Activated CD4-positive, alpha-beta memory T cell treated with anti-CD3 and anti-CD28 coated beads for 36 hours (primary cell): ENCODE data around the gene DEFB128. TPM values are rescaled to one million over a fixed set of nuclear protein-coding genes. Genes with fewer than 3 reads are reported as not detected.
A peak's percentile ranks its signal among the peaks of the same experiment; 100 is the strongest.
"Not testable (repeated sequence)": the region's sequence is repeated elsewhere in the genome, so short reads cannot be mapped to it uniquely, and the experiment has no call there.

ENCODE experiments used
- CTCF ChIA-PET: fragments of 350-600 bp; sonication (Branson Sonifier 250); formaldehyde crosslinking; loops from one replicate; lab custom pipeline; 2021; ENCODE audit warnings: antibody characterized with exemption, inconsistent platforms; lab: Charles Lee
- POLR2A ChIA-PET: fragments of 350-600 bp; sonication (Branson Sonifier 250); formaldehyde crosslinking; loops from one replicate; lab custom pipeline; 2021; ENCODE audit warnings: antibody characterized with exemption; lab: Charles Lee
- DNase-seq: peaks from one replicate; pipeline ENCODE4 v3.0.0-alpha.2; 2020
- H3K27ac Mint-ChIP-seq: one replicate; pipeline ENCODE4 v1.8.0; 2021; ENCODE audit warnings: mixed read lengths
- H3K27me3 Mint-ChIP-seq: one replicate; pipeline ENCODE4 v1.8.0; 2021; ENCODE audit warnings: mixed read lengths
- H3K36me3 Mint-ChIP-seq: one replicate; pipeline ENCODE4 v1.8.0; 2021; ENCODE audit warnings: mixed read lengths
- H3K4me1 Mint-ChIP-seq: one replicate; pipeline ENCODE4 v1.8.0; 2021; ENCODE audit warnings: low read depth, mixed read lengths
- H3K4me3 Mint-ChIP-seq: one replicate; pipeline ENCODE4 v1.8.0; 2021; ENCODE audit warnings: mild to moderate bottlenecking, mixed read lengths
- H3K9me3 Mint-ChIP-seq: one replicate; pipeline ENCODE4 v1.8.0; 2021; ENCODE audit warnings: mixed read lengths
- intact Hi-C: fragments of 100-400 bp; cut with micrococcal nuclease; formaldehyde crosslinking; loops from one replicate; pipeline ENCODE4 v1.15.1; 2023
- total RNA-seq, 2 experiments: library from RNA; stranded (reverse); gene quantifications; one replicate each; pipeline ENCODE4 v1.2.3, GENCODE V29; 2021

Gene DEFB128
- total RNA-seq, result not detected

DNA sequence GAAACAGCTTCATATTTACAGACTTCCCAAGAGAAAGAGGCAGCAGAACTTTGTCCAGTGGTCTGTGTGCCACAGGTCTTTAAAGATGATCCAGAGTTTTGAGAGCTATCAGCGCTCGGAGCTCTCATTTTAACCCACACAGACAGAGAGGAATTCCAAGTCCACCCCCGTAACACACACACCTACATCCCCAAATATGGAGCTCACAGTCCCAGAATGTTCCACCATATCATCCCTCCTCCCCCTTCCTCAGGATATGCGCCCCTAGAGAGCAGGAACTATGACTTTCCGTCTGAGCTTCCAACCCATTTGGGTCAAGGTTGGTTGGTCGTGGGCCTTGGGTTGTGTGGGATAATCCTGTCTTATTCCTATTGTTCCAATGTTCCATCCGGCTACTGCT is at the start of gene DEFB128:
Gene DEFB128 (minus strand): TSS at position 101 of the 400 bp plus-strand sequence. CDS start 88 bp downstream, at position 13.
- Mint-ChIP-seq H3K36me3 (peaks cover 2% of the 10 kb centered on the region), H3K27me3 (peaks cover 27% of the 10 kb centered on the region), H3K27ac (no peak within 1 kb of the TSS), H3K4me1 (no peaks in the 10 kb centered on the region), H3K9me3 (peaks cover 16% of the 10 kb centered on the region), H3K4me3 (no peak within 1 kb of the TSS)
- ChIA-PET POLR2A (no interaction called here), CTCF (no interaction called here)
- no peak for DNase-seq
- intact Hi-C loops, result no loop called here

DNA sequence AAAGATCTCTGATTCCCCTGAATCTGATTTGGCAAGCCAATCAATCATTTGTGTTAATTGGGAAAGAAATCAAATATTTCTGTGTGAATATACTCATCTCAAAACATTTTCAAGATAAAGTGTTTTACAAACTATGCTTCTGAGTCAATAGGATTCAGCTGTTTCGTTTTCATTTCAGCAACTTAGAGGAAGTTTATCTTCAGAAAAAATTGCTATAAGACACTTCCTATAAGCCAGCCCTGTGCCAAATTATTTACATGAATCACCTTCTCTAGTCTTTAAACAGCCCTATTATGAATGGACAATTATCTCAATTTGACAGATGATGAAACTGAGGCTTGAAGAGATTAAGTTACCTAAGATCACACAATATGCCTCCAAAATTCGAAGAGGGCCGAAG is 48.4 kb upstream of the DEFB128 start:
- Mint-ChIP-seq H3K27ac (peak overlapping the region; percentile 75), H3K27me3 (peaks cover 4% of the 10 kb centered on the region), H3K36me3 (no peaks in the 10 kb centered on the region), H3K4me3 (peak overlapping the region; percentile 54), H3K9me3 (no peaks in the 10 kb centered on the region), H3K4me1 (peaks cover 22% of the 10 kb centered on the region)
- intact Hi-C loops, result loop anchor here (1.0 kb wide), 1 partner anchor 28 kb away; no protein-coding TSS in a partner anchor
- ChIA-PET POLR2A (interaction anchor here (1.3 kb wide), 1 partner anchor 102 kb away, joined by 3 read pairs; no protein-coding TSS in a partner anchor), CTCF (interaction anchor here (1.7 to 5.2 kb wide), 2 partner anchors 28 to 93 kb away, joined by 6 to 23 read pairs; no protein-coding TSS in a partner anchor)
- DNase-seq, result no peak

DNA sequence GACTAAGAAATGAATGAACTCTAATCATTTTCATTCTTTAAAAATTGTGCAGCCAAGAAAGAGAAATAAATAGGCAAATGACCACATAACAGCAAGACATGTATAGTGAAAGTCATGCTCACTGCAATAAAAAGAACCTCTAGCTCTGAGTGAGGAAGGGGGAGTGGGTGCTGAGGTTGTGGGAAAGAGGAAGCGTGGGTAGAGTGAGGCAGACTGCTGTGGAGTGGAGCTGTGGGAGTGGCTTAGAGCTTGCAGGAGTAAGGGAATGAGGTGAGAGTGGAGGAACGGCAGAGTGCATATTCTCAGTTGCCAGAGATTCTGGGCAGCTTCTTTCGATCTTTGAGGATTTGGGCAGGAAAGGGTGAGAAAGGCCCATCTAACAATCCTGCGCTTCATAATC is 48.0 kb upstream of the DEFB128 start:
- peak overlapping the region; percentile 75 for H3K27ac Mint-ChIP-seq
- H3K4me1 Mint-ChIP-seq, result peaks cover 22% of the 10 kb centered on the region
- intact Hi-C loops, result loop anchor here (1.0 kb wide), 1 partner anchor 29 kb away; no protein-coding TSS in a partner anchor
- H3K36me3 Mint-ChIP-seq, result no peaks in the 10 kb centered on the region
- H3K27me3 Mint-ChIP-seq, result peaks cover 4% of the 10 kb centered on the region
- H3K9me3 Mint-ChIP-seq, result no peaks in the 10 kb centered on the region
- CTCF ChIA-PET, result interaction anchor here (1.7 to 5.2 kb wide), 2 partner anchors 29 to 94 kb away, joined by 6 to 23 read pairs; no protein-coding TSS in a partner anchor
- DNase-seq, result peak; percentile 62
- POLR2A ChIA-PET, result interaction anchor here (1.3 kb wide), 1 partner anchor 102 kb away, joined by 3 read pairs; no protein-coding TSS in a partner anchor
- H3K4me3 Mint-ChIP-seq, result peak overlapping the region; percentile 54

DNA sequence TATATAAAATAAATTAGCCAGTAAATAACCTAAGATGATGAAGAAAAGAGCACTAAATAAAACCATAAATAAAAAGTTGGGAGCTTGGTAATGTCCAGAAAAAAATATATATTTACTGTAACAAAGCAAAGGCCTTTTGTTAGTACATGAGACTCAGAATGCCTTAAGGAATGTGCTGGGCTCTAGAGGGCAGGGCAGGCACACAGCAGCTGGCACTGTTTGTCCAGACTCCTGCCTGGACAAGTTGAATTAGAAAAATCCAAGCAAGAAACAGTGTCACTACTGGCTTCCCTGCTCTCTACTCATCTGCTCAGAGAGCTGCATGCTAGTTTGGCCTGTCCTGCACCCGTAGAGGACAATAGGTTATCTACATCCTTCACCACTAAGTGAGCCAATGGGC is 46.4 kb upstream of the DEFB128 start:
- peaks cover 4% of the 10 kb centered on the region for H3K27me3 Mint-ChIP-seq
- no peak overlapping the region for H3K27ac Mint-ChIP-seq
- CTCF ChIA-PET, result interaction anchor here (1.0 kb wide), 1 partner anchor 31 kb away, joined by 4 read pairs; no protein-coding TSS in a partner anchor
- POLR2A ChIA-PET, result no interaction called here
- DNase-seq, result no peak
- no peaks in the 10 kb centered on the region for H3K9me3 Mint-ChIP-seq
- intact Hi-C loops, result no loop called here
- peaks cover 22% of the 10 kb centered on the region for H3K4me1 Mint-ChIP-seq
- no peaks in the 10 kb centered on the region for H3K36me3 Mint-ChIP-seq
- H3K4me3 Mint-ChIP-seq, result no peak overlapping the region

DNA sequence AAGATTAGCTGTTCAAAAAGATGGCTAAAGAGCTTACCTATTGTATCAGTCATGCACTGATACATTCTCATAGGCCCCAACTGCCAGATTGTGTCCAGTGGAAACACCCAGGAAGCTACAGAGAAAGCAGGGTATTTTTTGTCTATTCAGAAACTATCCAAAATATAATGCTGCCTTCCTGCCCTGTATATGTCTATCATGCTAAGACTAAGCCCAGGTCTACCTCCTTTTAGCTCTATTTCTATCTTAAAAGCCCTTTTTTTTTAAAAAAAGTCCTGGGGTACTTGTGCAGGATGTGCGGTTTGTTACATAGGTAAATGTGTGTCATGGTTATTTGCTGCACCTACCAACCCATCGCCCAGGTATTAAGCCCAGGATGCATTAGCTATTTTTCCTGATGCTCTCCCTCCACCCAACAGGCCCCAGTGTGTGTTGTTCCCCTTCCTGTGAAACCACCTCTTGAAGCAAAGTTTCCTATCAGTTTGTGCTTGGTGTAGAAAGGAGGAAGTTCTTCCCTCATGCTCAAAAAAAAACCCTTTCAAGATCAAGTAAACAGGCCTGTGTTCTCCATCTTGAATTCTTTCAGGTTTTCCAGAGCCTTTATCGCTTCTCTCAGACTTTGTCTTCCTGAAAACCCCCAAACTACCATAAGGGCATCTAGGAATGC is 38.1 kb upstream of the DEFB128 start:
- H3K9me3 Mint-ChIP-seq, result peaks cover 3% of the 10 kb centered on the region
- H3K4me3 Mint-ChIP-seq, result no peak overlapping the region
- intact Hi-C loops, result no loop called here
- H3K36me3 Mint-ChIP-seq, result no peaks in the 10 kb centered on the region
- POLR2A ChIA-PET, result no interaction called here
- DNase-seq, result no peak
- H3K27ac Mint-ChIP-seq, result no peak overlapping the region
- peaks cover 10% of the 10 kb centered on the region for H3K4me1 Mint-ChIP-seq
- CTCF ChIA-PET, result interaction anchor here (0.6 to 1.1 kb wide), 3 partner anchors 39 to 110 kb away, joined by 3 to 4 read pairs (median 3); no protein-coding TSS in a partner anchor
- peaks cover 4% of the 10 kb centered on the region for H3K27me3 Mint-ChIP-seq

DNA sequence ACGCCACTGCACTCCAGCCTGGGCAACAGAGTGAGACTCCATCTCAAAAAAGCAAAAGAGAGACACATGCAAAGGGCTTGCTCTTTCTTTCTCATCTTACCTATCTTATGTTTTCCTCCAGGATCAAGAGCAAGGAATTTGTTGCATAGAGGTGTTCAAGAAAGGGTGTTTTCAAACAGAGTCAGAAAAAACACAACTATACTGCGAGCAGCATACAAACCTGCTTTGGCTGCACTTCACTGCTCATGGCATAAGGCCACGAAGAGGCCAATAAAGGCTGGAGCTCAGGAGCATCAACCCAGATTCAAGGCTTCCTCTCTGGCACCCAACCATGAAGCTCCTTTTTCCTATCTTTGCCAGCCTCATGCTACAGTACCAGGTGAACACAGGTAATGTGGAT is 37.4 kb upstream of the DEFB128 start, which contains the start of gene DEFB129:
Gene DEFB129 (plus strand): TSS at position 301 of the 400 bp plus-strand sequence. CDS start 31 bp downstream, at position 332.
- H3K27me3 Mint-ChIP-seq, result peaks cover 4% of the 10 kb centered on the region
- intact Hi-C loops, result no loop called here
- H3K36me3 Mint-ChIP-seq, result no peaks in the 10 kb centered on the region
- H3K4me1 Mint-ChIP-seq, result peaks cover 10% of the 10 kb centered on the region
- no peak within 1 kb of the TSS for H3K27ac Mint-ChIP-seq
- ChIA-PET POLR2A (no interaction called here), CTCF (interaction anchor here (0.6 to 1.1 kb wide), 3 partner anchors 39 to 109 kb away, joined by 3 to 4 read pairs (median 3); no protein-coding TSS in a partner anchor)
- peaks cover 3% of the 10 kb centered on the region for H3K9me3 Mint-ChIP-seq
- no peak within 1 kb of the TSS for H3K4me3 Mint-ChIP-seq
- DNase-seq, result no peak

DNA sequence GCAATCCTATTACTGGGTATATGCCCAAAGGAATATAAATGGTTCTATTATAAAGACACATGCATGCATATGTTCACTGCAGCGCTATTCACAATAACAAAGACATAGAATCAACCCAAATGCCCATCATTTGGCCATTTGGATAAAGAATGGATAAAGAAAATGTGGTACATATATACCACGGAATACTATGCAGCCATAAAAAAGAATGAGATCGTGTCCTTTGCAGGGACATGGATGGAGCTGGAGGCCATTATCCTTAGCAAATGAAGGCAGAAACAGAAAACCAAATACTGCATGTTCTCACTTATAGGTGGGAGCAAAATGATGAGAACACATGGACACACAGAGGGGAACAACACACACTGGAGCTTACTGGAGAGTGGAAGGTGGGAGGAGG is 36.4 kb upstream of the DEFB128 start:
- CTCF ChIA-PET, result interaction anchor here (1.0 to 2.1 kb wide), 2 partner anchors 9 to 40 kb away, joined by 3 to 9 read pairs; no protein-coding TSS in a partner anchor
- H3K4me3 Mint-ChIP-seq, H3K36me3 Mint-ChIP-seq, POLR2A ChIA-PET, DNase-seq, intact Hi-C loops, H3K9me3 Mint-ChIP-seq, H3K27ac Mint-ChIP-seq, H3K27me3 Mint-ChIP-seq: not testable (repeated sequence)
- peaks cover 10% of the 10 kb centered on the region for H3K4me1 Mint-ChIP-seq

DNA sequence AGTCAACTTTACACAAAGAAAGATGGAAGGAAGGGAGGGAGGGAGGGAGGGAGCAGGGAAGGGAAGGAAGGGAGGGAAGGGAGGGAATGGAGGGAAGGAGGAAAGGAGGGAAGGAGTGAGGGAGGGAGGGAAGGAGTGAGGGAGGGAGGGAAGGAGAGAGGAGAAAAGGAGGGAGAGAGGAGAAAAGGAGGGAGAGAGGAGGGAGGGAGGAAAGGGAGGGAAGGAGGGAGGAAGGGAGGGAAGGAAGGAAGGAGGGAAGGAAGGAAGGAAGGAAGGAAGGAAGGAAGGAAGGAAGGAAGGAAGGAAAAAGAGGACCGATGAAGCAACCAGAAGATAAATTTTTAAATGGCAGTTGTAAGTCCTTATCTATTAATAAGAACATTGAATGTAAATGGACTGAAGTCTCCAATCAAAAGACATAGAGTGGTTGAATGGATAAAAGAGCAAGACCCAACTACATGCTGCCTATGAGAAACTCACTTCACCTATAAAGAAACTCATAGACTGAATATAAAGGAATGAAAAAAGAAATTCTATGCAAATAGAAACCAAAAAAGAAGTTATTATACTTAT is 31.8 kb upstream of the DEFB128 start:
- Mint-ChIP-seq H3K27me3 (peaks cover 23% of the 10 kb centered on the region), H3K27ac (no peak overlapping the region), H3K4me1 (no peaks in the 10 kb centered on the region), H3K9me3 (peaks cover 3% of the 10 kb centered on the region), H3K36me3 (no peaks in the 10 kb centered on the region), H3K4me3 (no peak overlapping the region)
- ChIA-PET CTCF (no interaction called here), POLR2A (no interaction called here)
- DNase-seq, result no peak
- intact Hi-C loops, result no loop called here

DNA sequence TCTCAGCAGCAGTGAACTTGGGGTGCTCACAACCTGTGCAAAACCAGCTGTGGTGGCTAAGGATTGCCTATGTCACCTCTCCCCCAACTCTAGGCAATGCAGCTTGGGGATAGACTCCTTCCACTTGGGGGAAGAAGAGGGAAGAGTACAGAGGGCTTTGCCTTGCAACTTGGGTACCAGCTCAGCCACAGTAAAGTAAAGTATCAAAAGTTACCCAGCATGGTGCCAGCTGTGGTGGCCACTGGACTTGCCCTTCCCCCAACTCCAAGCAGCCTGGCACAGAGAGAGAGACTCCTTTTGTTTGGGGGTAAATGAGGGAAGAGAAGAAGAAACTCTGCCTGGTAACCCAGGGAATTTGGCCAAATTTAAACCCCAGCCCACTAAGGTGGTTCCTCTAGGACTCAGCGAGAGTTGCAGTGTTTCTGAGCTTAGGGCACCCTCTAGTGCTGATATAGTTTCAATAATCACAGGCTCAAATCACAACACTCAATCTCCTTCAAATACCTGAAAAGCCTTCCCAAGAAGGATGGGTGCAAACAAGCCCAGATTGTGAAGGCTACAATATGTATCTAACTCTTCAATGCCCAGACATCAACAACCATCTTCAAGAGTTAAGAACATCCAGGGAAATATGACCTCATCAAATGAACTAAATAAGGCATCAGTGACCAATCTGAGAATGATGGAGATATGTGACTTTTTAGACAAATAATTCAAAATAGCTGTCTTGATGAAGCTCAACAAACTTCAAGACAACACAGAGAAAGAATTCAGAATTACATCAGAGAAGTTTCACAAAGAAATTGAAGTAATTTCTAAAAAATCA is 30.0 kb upstream of the DEFB128 start:
- Mint-ChIP-seq H3K4me1 (no peaks in the 10 kb centered on the region), H3K9me3 (no peaks in the 10 kb centered on the region), H3K4me3 (no peak overlapping the region), H3K36me3 (no peaks in the 10 kb centered on the region), H3K27me3 (peaks cover 26% of the 10 kb centered on the region), H3K27ac (no peak overlapping the region)
- CTCF ChIA-PET, result interaction anchor here (1.3 kb wide), 1 partner anchor 112 kb away, joined by 4 read pairs; no protein-coding TSS in a partner anchor
- intact Hi-C loops, result no loop called here
- no peak for DNase-seq
- POLR2A ChIA-PET, result no interaction called here

DNA sequence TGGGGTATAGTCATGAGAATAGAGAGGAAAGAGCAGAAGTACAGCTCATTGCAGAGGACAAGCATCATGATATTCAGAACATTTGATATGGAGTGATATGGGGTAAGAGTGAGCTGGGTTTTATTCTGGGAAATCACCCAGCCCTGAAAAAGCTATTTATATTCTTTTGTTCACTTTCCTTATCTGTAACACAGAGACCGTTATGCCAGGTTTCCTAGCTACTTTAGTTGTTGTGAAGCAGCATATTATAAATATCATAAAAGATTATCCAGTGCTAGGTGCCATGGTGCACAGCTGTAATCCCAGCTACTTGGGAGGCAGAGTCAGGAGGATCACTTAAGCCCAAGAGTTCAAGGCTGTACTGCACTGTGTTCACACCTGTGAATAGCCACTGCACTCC is 27.8 kb upstream of the DEFB128 start:
- no peaks in the 10 kb centered on the region for H3K4me1 Mint-ChIP-seq
- POLR2A ChIA-PET, result no interaction called here
- no peak overlapping the region for H3K4me3 Mint-ChIP-seq
- H3K36me3 Mint-ChIP-seq, result no peaks in the 10 kb centered on the region
- no peak overlapping the region for H3K27ac Mint-ChIP-seq
- H3K9me3 Mint-ChIP-seq, result no peaks in the 10 kb centered on the region
- intact Hi-C loops, result no loop called here
- DNase-seq, result no peak
- CTCF ChIA-PET, result interaction anchor here (1.2 kb wide), 2 partner anchors 8 to 49 kb away, joined by 3 to 5 read pairs; no protein-coding TSS in a partner anchor
- H3K27me3 Mint-ChIP-seq, result peaks cover 22% of the 10 kb centered on the region

DNA sequence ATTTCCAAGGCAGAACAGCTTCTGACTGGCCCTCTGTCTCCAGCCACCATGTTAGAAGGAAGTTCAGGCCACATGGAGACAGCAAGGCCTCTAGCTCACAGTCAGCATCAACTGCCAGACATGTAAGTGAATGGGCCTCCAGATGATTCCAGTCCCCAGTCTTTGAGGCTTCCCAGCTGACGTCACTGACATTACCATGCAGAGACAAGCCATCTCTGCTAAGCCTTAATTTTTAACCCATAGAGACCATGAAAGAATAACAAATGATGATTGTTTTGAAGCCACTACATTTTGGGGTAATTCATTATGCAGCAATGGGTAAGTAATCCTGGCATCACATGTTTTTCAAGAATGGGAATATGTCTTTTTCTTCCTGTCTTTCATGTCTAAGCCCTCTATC is 26.3 kb upstream of the DEFB128 start:
- H3K27ac Mint-ChIP-seq, result no peak overlapping the region
- intact Hi-C loops, result no loop called here
- H3K9me3 Mint-ChIP-seq, result no peaks in the 10 kb centered on the region
- H3K27me3 Mint-ChIP-seq, result peaks cover 20% of the 10 kb centered on the region
- POLR2A ChIA-PET, result no interaction called here
- no peak for DNase-seq
- no peaks in the 10 kb centered on the region for H3K36me3 Mint-ChIP-seq
- no peaks in the 10 kb centered on the region for H3K4me1 Mint-ChIP-seq
- CTCF ChIA-PET, result interaction anchor here (1.2 kb wide), 2 partner anchors 29 to 50 kb away, joined by 3 read pairs; no protein-coding TSS in a partner anchor
- H3K4me3 Mint-ChIP-seq, result no peak overlapping the region
